Right atrium auricular region (tissue), 2 donors: Measurements from ENCODE around the gene AMFR. TPM values are rescaled to one million over a fixed set of nuclear protein-coding genes. Genes with fewer than 3 reads are reported as not detected.

ENCODE experiments used
- DNase-seq: peaks from one replicate; pipeline ENCODE4 v3.0.0-alpha.2; 2019; ENCODE audit warnings: low spot score
- H3K27ac ChIP-seq, 2 donors: fragments of 200-600 bp; sonication (generic); 1 replicate in 1 of 2; 2 replicates in 1 of 2; pipeline ENCODE4 v1.5.1; 2016 to 2019
- H3K27me3 ChIP-seq, 2 donors: fragments of 200-600 bp; sonication (generic); one replicate each; pipeline versions ENCODE4 v1.5.1 to v1.6.0; 2017 to 2019
- H3K36me3 ChIP-seq: fragments of 200-600 bp; sonication (generic); one replicate; pipeline ENCODE4 v1.5.1; 2016
- H3K4me1 ChIP-seq, 2 donors: fragments of 200-600 bp; sonication (generic); one replicate each; pipeline versions ENCODE4 v1.5.1 to v1.6.0; 2017 to 2019
- H3K4me3 ChIP-seq, 2 donors: fragments of 200-600 bp; sonication (generic); 1 replicate in 1 of 2; 2 replicates in 1 of 2; pipeline ENCODE4 v1.5.1; 2017 to 2019; ENCODE audit warnings: mild to moderate bottlenecking in 1 of 2, moderate library complexity in 1 of 2
- H3K9me3 ChIP-seq, 2 donors: fragments of 200-600 bp; sonication (generic); one replicate each; pipeline ENCODE4 v1.5.1; 2019
- CTCF ChIP-seq, 2 donors: fragments of 200-600 bp; sonication (generic); IDR thresholded peaks; one replicate each; pipeline ENCODE4 v1.5.1; 2019; ENCODE audit warnings: antibody characterized with exemption in 2 of 2
- total RNA-seq, 2 donors: library from RNA; depleted of rRNA; stranded (reverse); fragments of >200 nt; gene quantifications; one replicate each; pipeline ENCODE4 v1.1.0, GENCODE V29; 2016

AMFR gene
- total RNA-seq, 2 donors from 2014 or later = 110 to 153 TPM

DNA sequence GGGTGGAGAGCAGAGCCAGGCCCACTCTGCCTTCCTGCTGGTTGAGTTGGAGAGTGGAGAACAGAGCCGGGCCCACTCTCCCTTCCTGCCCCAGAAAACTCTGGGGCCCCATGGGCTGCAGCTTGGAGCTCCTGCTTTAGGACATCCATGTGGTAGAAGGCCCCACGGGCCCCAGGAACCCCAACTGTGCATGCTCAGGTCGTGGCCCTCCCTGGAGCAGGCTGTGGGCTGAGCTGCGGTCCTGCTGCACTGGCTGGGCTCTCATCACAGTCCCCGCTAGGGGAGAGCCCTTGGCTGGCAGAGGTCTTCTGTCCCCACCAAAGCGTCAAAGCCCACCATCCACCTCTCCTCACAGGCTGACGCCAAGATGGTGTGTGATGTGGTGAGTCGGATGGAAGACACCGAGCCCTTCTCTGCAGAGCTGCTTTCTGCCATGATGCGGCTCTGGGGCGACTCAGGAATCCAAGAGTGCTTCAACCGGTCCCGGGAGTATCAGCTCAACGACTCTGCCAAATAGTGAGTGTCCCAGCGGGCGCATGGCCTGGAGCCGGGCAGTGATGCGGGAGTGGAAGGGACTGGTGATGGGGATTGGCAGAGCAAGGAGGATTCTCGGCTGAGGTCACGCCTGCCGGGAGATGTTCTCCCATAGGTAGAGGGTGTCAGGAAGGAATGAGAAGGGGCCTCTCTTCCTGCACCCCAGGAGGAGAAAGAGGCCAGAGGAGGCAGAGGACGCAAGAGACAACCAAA lies 96.9 kb downstream of the AMFR start:
- no peak overlapping the region for H3K4me3 ChIP-seq
- no peaks in the 10 kb centered on the region for H3K27me3 ChIP-seq
- DNase-seq = no peak
- H3K36me3 ChIP-seq = no peaks in the 10 kb centered on the region
- H3K9me3 ChIP-seq = no peaks in the 10 kb centered on the region
- no peak for TF ChIP-seq CTCF (IDR thresholded peaks at IDR 0.05)
- H3K4me1 ChIP-seq = peaks cover 0 to 30% of the 10 kb centered on the region in 2 donors
- no peak overlapping the region for H3K27ac ChIP-seq

DNA sequence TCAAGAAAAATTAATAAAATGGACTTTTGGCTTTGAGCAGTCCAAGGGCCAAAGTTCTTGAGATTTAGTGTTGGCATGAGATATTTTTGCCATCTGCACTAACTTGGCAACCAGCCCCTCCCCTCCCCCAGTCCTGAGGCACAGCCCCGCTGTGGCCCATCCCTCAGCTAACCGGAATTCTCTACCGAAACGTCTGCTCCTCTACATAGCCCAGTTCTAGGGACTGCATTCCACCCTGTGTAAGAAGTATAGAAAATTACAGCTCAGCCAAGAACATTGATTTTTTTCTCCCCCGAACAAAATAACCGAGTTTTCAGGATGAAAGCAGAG lies 97.5 kb downstream of the AMFR start:
- no peaks in the 10 kb centered on the region for H3K27me3 ChIP-seq
- no peak overlapping the region for H3K4me3 ChIP-seq
- TF ChIP-seq CTCF (IDR thresholded peaks at IDR 0.05) = no peak
- no peaks in the 10 kb centered on the region for H3K36me3 ChIP-seq
- H3K9me3 ChIP-seq = no peaks in the 10 kb centered on the region
- DNase-seq = no peak
- no peak overlapping the region for H3K27ac ChIP-seq
- H3K4me1 ChIP-seq = peaks cover 0 to 25% of the 10 kb centered on the region in 2 donors

- Histone ChIP-seq H3K27ac (no peak overlapping the region), H3K36me3 (no peaks in the 10 kb centered on the region), H3K4me3 (no peak overlapping the region), H3K27me3 (no peaks in the 10 kb centered on the region), H3K9me3 (no peaks in the 10 kb centered on the region), H3K4me1 (peaks cover 0 to 19% of the 10 kb centered on the region in 2 donors)
- no peak for DNase-seq
- TF ChIP-seq CTCF (IDR thresholded peaks at IDR 0.05) = no peak
Observed at GRCh38 chr16:56327071-56327928, 98.0 kb downstream of the AMFR start.

DNA sequence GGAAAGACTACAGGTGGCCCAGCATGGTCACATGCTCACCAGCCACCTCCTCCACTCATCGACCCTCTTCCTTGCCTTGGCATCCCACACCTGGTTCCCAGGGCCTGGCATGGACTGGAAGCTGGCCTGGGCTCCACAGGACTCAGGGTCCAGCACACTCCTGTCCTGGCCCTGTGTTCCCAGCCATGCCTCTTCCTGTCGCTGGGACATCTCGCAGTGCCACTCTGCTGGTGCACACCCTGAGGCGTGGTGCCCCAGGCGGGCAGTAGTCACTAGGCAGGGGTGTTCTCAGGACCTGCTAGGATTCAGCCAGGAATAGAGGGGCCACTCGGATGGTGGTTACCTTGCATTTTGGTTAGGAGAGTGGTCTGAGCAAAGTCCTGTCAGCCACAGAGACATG lies 99.4 kb downstream of the AMFR start:
- peaks cover 0 to 6% of the 10 kb centered on the region in 2 donors for H3K4me1 ChIP-seq
- no peak for DNase-seq
- H3K4me3 ChIP-seq = no peak overlapping the region
- no peak overlapping the region for H3K27ac ChIP-seq
- no peaks in the 10 kb centered on the region for H3K9me3 ChIP-seq
- H3K36me3 ChIP-seq = no peaks in the 10 kb centered on the region
- H3K27me3 ChIP-seq = no peaks in the 10 kb centered on the region
- TF ChIP-seq CTCF (IDR thresholded peaks at IDR 0.05) = no peak

- no peaks in the 10 kb centered on the region for H3K36me3 ChIP-seq
- no peak for TF ChIP-seq CTCF (IDR thresholded peaks at IDR 0.05)
- H3K9me3 ChIP-seq = no peaks in the 10 kb centered on the region
- peaks cover 0 to 9% of the 10 kb centered on the region in 2 donors for H3K4me1 ChIP-seq
- H3K27me3 ChIP-seq = no peaks in the 10 kb centered on the region
- H3K4me3 ChIP-seq = no peak overlapping the region
- H3K27ac ChIP-seq = no peak overlapping the region
- DNase-seq = no peak
Observed at GRCh38 chr16:56324406-56324805, 100.9 kb downstream of the AMFR start.
